GM12874 (cell line): ENCODE data around the gene DHX57.

ENCODE experiments used
- CTCF ChIP-seq: IDR thresholded peaks from 2 replicates; pipeline ENCODE4 v1.5.1; 2011; ENCODE audit warnings: low read depth, mild to moderate bottlenecking, control low read depth, low read length, moderate library complexity; ENCODE audit not compliant: insufficient read depth

DHX57 gene

GRCh38 chr2:38797250-38797676 is 78.5 kb downstream of the DHX57 start:
- TF ChIP-seq CTCF, result no peak

GRCh38 chr2:38794235-38794946 is 81.3 kb downstream of the DHX57 start:
- no peak for TF ChIP-seq CTCF

GRCh38 chr2:38793511-38793910 is 82.2 kb downstream of the DHX57 start:
- TF ChIP-seq CTCF, result no peak

- no peak for TF ChIP-seq CTCF
These were observed 83.0 kb downstream of the DHX57 start for GRCh38 chr2:38792751-38793150.

- TF ChIP-seq CTCF, result no peak
These were observed 84.0 kb downstream of the DHX57 start for GRCh38 chr2:38791744-38792143.

- no peak for TF ChIP-seq CTCF
These were observed 86.0 kb downstream of the DHX57 start for GRCh38 chr2:38789691-38790090.

GRCh38 chr2:38788306-38788705 is 87.4 kb downstream of the DHX57 start:
- no peak for TF ChIP-seq CTCF
